Activated T-cell treated with anti-CD3 and anti-CD28 coated beads, Interleukin-2, amount 50 U/mL, for 24 hours (primary cell): ENCODE measurements around the gene TMEM61.
A peak's percentile ranks its signal among the peaks of the same experiment; 100 is the strongest.
"Not testable (repeated sequence)": the region's sequence is repeated elsewhere in the genome, so short reads cannot be mapped to it uniquely, and the experiment has no call there.

Experiments used
- DNase-seq: peaks from one replicate; pipeline ENCODE4 v3.0.0-alpha.2; 2020
- H3K27ac Mint-ChIP-seq: 2 replicates; pipeline ENCODE4 v1.8.0; 2020; ENCODE audit warnings: mild to moderate bottlenecking, mixed read lengths
- H3K27me3 Mint-ChIP-seq: 2 replicates; pipeline ENCODE4 v1.8.0; 2020; ENCODE audit warnings: mixed read lengths
- H3K36me3 Mint-ChIP-seq: 2 replicates; pipeline ENCODE4 v1.8.0; 2020; ENCODE audit warnings: low read depth, mixed read lengths
- H3K4me1 Mint-ChIP-seq: 2 replicates; pipeline ENCODE4 v1.8.0; 2020; ENCODE audit warnings: low read depth, mixed read lengths
- H3K4me3 Mint-ChIP-seq: 2 replicates; pipeline ENCODE4 v1.8.0; 2020; ENCODE audit warnings: mild to moderate bottlenecking, moderate library complexity, mixed read lengths
- H3K9me3 Mint-ChIP-seq: 2 replicates; pipeline ENCODE4 v1.8.0; 2020; ENCODE audit warnings: mixed read lengths

The TMEM61 gene

GRCh38 chr1:55015731-55016620, 35.5 kb downstream of the TMEM61 start:
- Mint-ChIP-seq H3K36me3 (no peaks in the 10 kb centered on the region), H3K27ac (no peak overlapping the region), H3K4me1 (no peaks in the 10 kb centered on the region), H3K4me3 (no peak overlapping the region), H3K27me3 (peaks cover 8% of the 10 kb centered on the region), H3K9me3 (no peaks in the 10 kb centered on the region)
- DNase-seq = no peak

- Mint-ChIP-seq H3K4me3 (no peak overlapping the region), H3K9me3 (no peaks in the 10 kb centered on the region), H3K27ac (no peak overlapping the region), H3K36me3 (no peaks in the 10 kb centered on the region), H3K27me3 (peaks cover 8% of the 10 kb centered on the region), H3K4me1 (no peaks in the 10 kb centered on the region)
- no peak for DNase-seq
Observed at GRCh38 chr1:55018395-55018794, 38.0 kb downstream of the TMEM61 start.

DNA sequence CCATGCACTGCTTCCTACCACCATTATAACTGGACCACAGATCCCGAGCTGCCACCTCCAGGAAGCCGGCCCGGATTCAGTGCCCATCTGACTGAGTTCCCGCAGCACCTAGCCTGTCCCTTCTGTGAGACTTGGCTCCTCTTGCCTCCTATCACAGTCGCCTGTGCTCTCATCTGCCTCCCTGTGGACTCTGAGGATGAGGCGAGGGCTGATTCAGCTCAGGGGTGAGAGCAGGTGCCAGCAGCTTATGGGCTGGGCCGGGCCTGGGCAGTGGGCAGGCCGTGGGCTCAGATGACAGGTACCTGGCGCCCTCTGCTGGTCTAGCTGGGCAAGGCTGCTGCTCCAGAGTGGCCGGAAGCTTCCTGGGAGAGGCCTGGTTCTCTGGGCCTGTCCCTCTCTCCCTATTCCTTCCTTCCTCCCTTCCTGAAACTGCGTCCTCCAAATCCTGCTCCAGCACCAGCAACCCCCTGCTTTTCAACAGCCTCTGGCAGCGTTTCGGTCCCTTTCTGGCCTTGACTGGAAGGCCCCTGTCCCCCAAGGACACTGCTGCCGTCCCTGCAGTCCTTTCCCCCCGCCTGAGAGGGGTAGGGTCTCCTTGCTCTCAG, 41.6 kb downstream of the TMEM61 start:
- Mint-ChIP-seq H3K36me3 (no peaks in the 10 kb centered on the region), H3K27me3 (peaks cover 3% of the 10 kb centered on the region), H3K4me3 (no peak overlapping the region), H3K9me3 (no peaks in the 10 kb centered on the region), H3K27ac (no peak overlapping the region), H3K4me1 (peaks cover 2% of the 10 kb centered on the region)
- DNase-seq = peak; percentile 77

DNA sequence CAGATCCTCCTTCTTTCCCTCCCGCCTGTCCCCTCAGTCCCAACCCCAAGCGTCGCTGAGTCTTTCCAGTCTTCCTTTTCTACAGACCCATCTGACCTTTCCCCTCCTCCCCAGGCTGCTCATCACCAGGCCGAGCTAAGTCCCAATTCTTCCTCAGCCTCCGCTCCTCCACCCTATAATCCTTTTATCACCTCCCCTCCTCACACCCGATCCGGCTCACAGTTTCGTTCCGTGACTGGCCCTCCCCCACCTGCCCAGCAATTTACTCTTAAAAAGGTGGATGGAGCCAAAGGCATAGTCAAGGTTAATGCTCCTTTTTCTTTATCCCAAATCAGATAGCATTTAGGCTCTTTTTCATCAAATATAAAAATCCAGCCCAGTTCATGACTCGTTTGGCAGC, 43.7 kb downstream of the TMEM61 start:
- not testable (repeated sequence) for DNase-seq, H3K27me3 Mint-ChIP-seq, H3K4me3 Mint-ChIP-seq, H3K9me3 Mint-ChIP-seq, H3K27ac Mint-ChIP-seq, H3K4me1 Mint-ChIP-seq, H3K36me3 Mint-ChIP-seq

DNA sequence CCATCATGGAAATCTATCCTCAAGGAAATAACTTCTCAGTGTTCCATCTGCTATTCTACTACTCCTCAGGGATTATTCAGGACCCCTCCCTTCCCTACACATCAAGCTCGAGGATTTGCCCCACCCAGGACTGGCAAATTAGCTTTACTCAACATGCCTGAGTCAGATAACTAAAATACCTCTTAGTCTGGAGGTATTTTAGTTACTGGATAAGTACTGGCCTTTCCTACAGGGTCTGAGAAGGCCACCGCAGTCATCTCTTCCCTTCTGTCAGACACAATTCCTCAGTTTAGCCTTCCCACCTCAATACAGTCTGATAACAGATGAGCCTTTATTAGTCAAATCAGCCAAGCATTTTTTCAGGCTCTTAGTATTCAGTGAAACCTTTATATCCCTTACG, 46.3 kb downstream of the TMEM61 start:
- H3K4me1 Mint-ChIP-seq = not testable (repeated sequence)

GRCh38 chr1:55031098-55031497, 50.7 kb downstream of the TMEM61 start:
- not testable (repeated sequence) for H3K36me3 Mint-ChIP-seq

More for the DNA sequence above, 46.3 kb downstream of the TMEM61 start:
- not testable (repeated sequence) for H3K36me3 Mint-ChIP-seq, H3K27me3 Mint-ChIP-seq, H3K27ac Mint-ChIP-seq, H3K9me3 Mint-ChIP-seq, DNase-seq, H3K4me3 Mint-ChIP-seq

GRCh38 chr1:55033265-55033614, 52.8 kb downstream of the TMEM61 start:
- Mint-ChIP-seq H3K9me3 (no peaks in the 10 kb centered on the region), H3K4me1 (no peaks in the 10 kb centered on the region), H3K36me3 (no peaks in the 10 kb centered on the region), H3K27me3 (peaks cover 52% of the 10 kb centered on the region), H3K27ac (no peak overlapping the region), H3K4me3 (no peak overlapping the region)
- no peak for DNase-seq

More at GRCh38 chr1:55031098-55031497, 50.7 kb downstream of the TMEM61 start:
- peaks cover 32% of the 10 kb centered on the region for H3K27me3 Mint-ChIP-seq
- H3K4me3 Mint-ChIP-seq, H3K9me3 Mint-ChIP-seq, H3K27ac Mint-ChIP-seq, H3K4me1 Mint-ChIP-seq, DNase-seq: not testable (repeated sequence)

DNA sequence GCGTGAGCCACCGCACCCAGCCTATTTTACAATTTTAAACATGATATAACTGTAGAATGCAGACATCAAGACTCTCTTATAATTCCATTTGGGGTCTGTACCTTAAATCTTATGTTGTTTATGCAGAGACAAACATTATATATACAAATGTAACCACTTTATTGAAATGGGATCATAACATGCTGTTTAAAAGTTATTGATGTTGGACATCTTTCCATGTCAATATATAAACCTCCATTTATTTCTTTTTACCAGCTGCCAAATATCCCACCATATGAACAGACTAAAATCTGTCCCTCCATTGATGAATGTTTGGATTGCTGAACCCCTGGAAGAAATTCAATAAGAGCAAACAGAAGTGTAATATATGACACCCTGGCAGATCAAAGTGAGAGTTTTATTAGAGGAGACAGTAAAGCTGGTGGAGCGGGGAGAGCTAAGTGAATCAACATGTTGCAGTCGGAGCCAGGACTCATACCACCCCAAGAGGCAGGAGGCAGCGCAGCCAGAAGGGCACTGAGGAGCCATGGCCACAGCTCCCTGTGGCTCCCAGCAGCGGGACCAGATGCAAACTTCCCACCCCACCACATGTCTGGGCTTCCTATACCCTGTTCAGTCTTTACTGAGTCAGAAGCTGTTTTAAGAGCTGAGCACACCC, 54.2 kb downstream of the TMEM61 start:
- Mint-ChIP-seq H3K27me3 (peaks cover 65% of the 10 kb centered on the region), H3K9me3 (no peaks in the 10 kb centered on the region), H3K36me3 (no peaks in the 10 kb centered on the region), H3K4me1 (peaks cover 2% of the 10 kb centered on the region), H3K4me3 (no peak overlapping the region), H3K27ac (no peak overlapping the region)
- DNase-seq = no peak

- Mint-ChIP-seq H3K27ac (no peak overlapping the region), H3K4me3 (no peak overlapping the region), H3K9me3 (no peaks in the 10 kb centered on the region), H3K27me3 (peaks cover 78% of the 10 kb centered on the region), H3K4me1 (peaks cover 5% of the 10 kb centered on the region), H3K36me3 (no peaks in the 10 kb centered on the region)
- DNase-seq = no peak
Observed at GRCh38 chr1:55035904-55036303, 55.5 kb downstream of the TMEM61 start.

GRCh38 chr1:55037733-55038551, 57.5 kb downstream of the TMEM61 start:
- Mint-ChIP-seq H3K4me1 (peaks cover 5% of the 10 kb centered on the region), H3K4me3 (no peak overlapping the region), H3K27ac (no peak overlapping the region)

GRCh38 chr1:55038552-55038838, 58.1 kb downstream of the TMEM61 start:
- H3K4me3 Mint-ChIP-seq = no peak overlapping the region
- no peak for DNase-seq
- H3K27me3 Mint-ChIP-seq = peaks cover 83% of the 10 kb centered on the region
- H3K27ac Mint-ChIP-seq = no peak overlapping the region
- H3K9me3 Mint-ChIP-seq = no peaks in the 10 kb centered on the region
- H3K4me1 Mint-ChIP-seq = peaks cover 5% of the 10 kb centered on the region
- H3K36me3 Mint-ChIP-seq = no peaks in the 10 kb centered on the region

More at GRCh38 chr1:55037733-55038551, 57.5 kb downstream of the TMEM61 start:
- H3K36me3 Mint-ChIP-seq = no peaks in the 10 kb centered on the region
- no peak for DNase-seq
- H3K27me3 Mint-ChIP-seq = peaks cover 88% of the 10 kb centered on the region
- no peaks in the 10 kb centered on the region for H3K9me3 Mint-ChIP-seq

- H3K4me3 Mint-ChIP-seq = no peak overlapping the region
- H3K9me3 Mint-ChIP-seq = no peaks in the 10 kb centered on the region
- H3K27me3 Mint-ChIP-seq = peaks cover 78% of the 10 kb centered on the region
- H3K27ac Mint-ChIP-seq = no peak overlapping the region
- DNase-seq = no peak
- H3K36me3 Mint-ChIP-seq = no peaks in the 10 kb centered on the region
- peaks cover 5% of the 10 kb centered on the region for H3K4me1 Mint-ChIP-seq
Observed at GRCh38 chr1:55038974-55039341, 58.5 kb downstream of the TMEM61 start.

DNA sequence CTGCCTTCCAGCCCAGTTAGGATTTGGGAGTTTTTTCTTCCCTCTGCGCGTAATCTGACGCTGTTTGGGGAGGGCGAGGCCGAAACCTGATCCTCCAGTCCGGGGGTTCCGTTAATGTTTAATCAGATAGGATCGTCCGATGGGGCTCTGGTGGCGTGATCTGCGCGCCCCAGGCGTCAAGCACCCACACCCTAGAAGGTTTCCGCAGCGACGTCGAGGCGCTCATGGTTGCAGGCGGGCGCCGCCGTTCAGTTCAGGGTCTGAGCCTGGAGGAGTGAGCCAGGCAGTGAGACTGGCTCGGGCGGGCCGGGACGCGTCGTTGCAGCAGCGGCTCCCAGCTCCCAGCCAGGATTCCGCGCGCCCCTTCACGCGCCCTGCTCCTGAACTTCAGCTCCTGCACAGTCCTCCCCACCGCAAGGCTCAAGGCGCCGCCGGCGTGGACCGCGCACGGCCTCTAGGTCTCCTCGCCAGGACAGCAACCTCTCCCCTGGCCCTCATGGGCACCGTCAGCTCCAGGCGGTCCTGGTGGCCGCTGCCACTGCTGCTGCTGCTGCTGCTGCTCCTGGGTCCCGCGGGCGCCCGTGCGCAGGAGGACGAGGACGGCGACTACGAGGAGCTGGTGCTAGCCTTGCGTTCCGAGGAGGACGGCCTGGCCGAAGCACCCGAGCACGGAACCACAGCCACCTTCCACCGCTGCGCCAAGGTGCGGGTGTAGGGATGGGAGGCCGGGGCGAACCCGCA, 59.1 kb downstream of the TMEM61 start, which contains the start of gene PCSK9:
PCSK9 (plus strand) TSS at position 207 of the 741 bp plus-strand sequence; CDS start at position 497, 290 bp downstream.
- Mint-ChIP-seq H3K36me3 (no peaks in the 10 kb centered on the region), H3K4me3 (no peak within 1 kb of the TSS), H3K27me3 (peaks cover 74% of the 10 kb centered on the region), H3K4me1 (peaks cover 5% of the 10 kb centered on the region), H3K27ac (no peak within 1 kb of the TSS), H3K9me3 (no peaks in the 10 kb centered on the region)
- no peak for DNase-seq
